Panc1 (cell line): ENCODE measurements around the gene DHRS2.

Experiments
- CTCF ChIP-seq: fragments of 450-650 bp; IDR thresholded peaks from 2 replicates; pipeline ENCODE4 v1.5.1; 2017; ENCODE audit warnings: mild to moderate bottlenecking
- POLR2AphosphoS5 ChIP-seq: IDR thresholded peaks from 2 replicates; pipeline ENCODE4 v1.6.1; 2012; ENCODE audit warnings: mild to moderate bottlenecking, low read depth, low read length, moderate library complexity

DNA sequence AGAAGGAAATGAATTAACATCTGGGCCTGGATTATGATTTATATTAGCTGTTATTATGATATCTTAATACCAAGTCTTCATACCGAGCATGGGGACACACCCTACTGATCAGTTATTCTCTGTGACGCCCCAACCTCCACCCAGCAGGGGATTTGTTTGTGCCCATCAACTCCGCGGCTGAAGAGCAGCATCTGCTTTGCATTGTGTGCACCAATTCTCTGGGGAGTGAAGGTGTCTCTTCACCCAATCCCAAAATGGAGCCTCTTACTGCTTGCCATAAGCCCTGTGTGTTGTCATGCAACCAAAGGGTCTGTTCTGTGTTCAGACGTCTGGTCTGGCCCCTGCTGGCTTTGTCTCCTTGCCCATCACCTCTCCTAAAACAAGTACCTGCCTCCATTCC lies 25.4 kb downstream of the DHRS2 start:
- no peak for TF ChIP-seq CTCF
- TF ChIP-seq POLR2AphosphoS5 = no peak
